ENCODE results near the gene PDCD4.
"Not testable (repeated sequence)": the region's sequence is repeated elsewhere in the genome, so short reads cannot be mapped to it uniquely, and the experiment has no call there.

The PDCD4 gene

GRCh38 chr10:110883924-110884323 is 12.2 kb downstream of the PDCD4 start:
- DNase-seq (ENCODE audit: low read depth) = no peak

GRCh38 chr10:110885932-110886674 is 14.4 kb downstream of the PDCD4 start:
- no peak for DNase-seq (ENCODE audit: low read depth)

GRCh38 chr10:110887560-110887959 is 15.8 kb downstream of the PDCD4 start:
- no peak for DNase-seq (ENCODE audit: low read depth)

- DNase-seq (ENCODE audit: low read depth) = no peak
These were observed 21.0 kb downstream of the PDCD4 start for GRCh38 chr10:110892602-110893288.

GRCh38 chr10:110893559-110894179 is 21.9 kb downstream of the PDCD4 start:
- DNase-seq (ENCODE audit: low read depth) = no peak

GRCh38 chr10:110897184-110897583 is 25.5 kb downstream of the PDCD4 start:
- DNase-seq (ENCODE audit: low read depth) = no peak

- no peak for DNase-seq (ENCODE audit: low read depth)
These were observed 26.7 kb downstream of the PDCD4 start for GRCh38 chr10:110898391-110898790.

GRCh38 chr10:110900983-110901382 is 29.3 kb downstream of the PDCD4 start:
- no peak for DNase-seq (ENCODE audit: low read depth)

GRCh38 chr10:110901954-110902819 is 30.5 kb downstream of the PDCD4 start:
- DNase-seq (ENCODE audit: low read depth) = no peak

- DNase-seq (ENCODE audit: low read depth) = no peak
These were observed 31.9 kb downstream of the PDCD4 start for GRCh38 chr10:110903280-110904278.

- DNase-seq (ENCODE audit: low read depth) = no peak
These were observed 38.4 kb downstream of the PDCD4 start for GRCh38 chr10:110910138-110910537.

- DNase-seq (ENCODE audit: low read depth) = no peak
These were observed 40.6 kb downstream of the PDCD4 start for GRCh38 chr10:110912374-110912773.

GRCh38 chr10:110914431-110914830 is 42.7 kb downstream of the PDCD4 start:
- DNase-seq (ENCODE audit: low read depth) = no peak

- no peak for DNase-seq (ENCODE audit: low read depth)
These were observed 43.3 kb downstream of the PDCD4 start for GRCh38 chr10:110915035-110915434.

- not testable (repeated sequence) for DNase-seq (ENCODE audit: low read depth)
These were observed 43.9 kb downstream of the PDCD4 start for GRCh38 chr10:110915600-110915999.

GRCh38 chr10:110916554-110917346 is 45.0 kb downstream of the PDCD4 start:
- no peak for DNase-seq (ENCODE audit: low read depth)

GRCh38 chr10:110918269-110918642 is 46.5 kb downstream of the PDCD4 start:
- peak; percentile 71 for DNase-seq (ENCODE audit: low read depth)

- no peak for DNase-seq (ENCODE audit: low read depth)
These were observed 47.1 kb downstream of the PDCD4 start, which contains the start of gene BBIP1 for GRCh38 chr10:110918643-110919348. Gene BBIP1 (minus strand): TSS chr10:110919180. CDS start chr10:110918157, 1,023 bp downstream.

- peak; percentile 93 for DNase-seq (ENCODE audit: low read depth)
These were observed 47.7 kb downstream of the PDCD4 start, which contains the start of gene SHOC2 for GRCh38 chr10:110919349-110919931. Gene SHOC2 (plus strand): TSS chr10:110919604. CDS start chr10:110964359, 44,755 bp downstream.
